ENCODE results near the gene SULT4A1. TPM values are rescaled to one million over a fixed set of nuclear protein-coding genes. Genes with fewer than 3 reads are reported as not detected.

The SULT4A1 gene
- total RNA-seq, 1 donor from 2014 or later = 79.5 TPM

DNA sequence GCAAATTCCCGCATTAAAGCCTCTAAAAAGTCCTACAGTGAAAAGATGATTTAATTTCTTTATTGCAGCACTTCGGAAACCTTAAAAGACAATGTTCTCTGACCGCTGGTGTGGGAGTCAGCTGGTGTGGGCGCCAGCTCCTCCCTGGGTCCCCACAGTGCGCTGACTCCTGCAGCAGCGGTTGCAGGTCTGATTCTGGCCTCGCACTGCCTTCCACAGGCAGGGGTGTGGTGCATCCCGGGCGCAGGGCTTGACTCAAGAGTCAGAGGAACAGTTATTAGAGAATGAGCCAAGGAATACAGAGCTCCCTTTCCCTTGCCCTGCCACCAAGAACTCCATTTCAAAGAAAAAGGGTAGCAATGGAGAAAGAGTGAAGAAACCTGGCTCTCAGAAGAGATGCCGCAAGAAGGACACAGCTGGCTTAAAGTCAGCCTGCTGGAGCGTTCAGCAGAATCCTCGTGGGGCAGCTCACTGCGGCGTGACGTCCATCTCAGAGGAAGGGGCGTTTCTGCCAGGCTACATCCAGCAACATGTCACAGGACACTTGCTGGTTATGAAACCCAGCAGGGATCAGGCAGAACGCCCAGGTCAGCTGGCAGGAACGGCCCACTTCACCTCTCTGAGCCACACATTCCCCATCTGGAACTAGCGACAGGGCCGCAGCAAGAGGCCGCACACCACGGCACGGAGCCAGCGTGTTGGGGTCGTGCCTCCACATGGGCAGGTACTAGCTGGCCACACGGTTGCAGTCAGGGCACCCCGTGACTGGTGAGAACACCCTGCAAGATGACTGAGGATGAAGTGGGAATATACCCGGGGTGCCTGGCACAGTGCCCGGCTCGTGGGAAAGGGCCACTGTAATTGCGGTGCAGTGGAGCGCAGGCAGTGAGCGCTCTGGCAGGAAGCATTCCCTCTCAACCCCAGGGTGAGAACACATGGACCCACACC, 32.1 kb downstream of the SULT4A1 start:
- Mint-ChIP-seq H3K4me3 (ENCODE audit: unreplicated experiment) (peak overlapping the region; percentile 67), H3K9me3 (ENCODE audit: unreplicated experiment) (peaks cover 9% of the 10 kb centered on the region), H3K36me3 (ENCODE audit: unreplicated experiment) (no peaks in the 10 kb centered on the region), H3K27ac (ENCODE audit: unreplicated experiment) (peak overlapping the region; percentile 98), H3K27me3 (ENCODE audit: unreplicated experiment) (peaks cover 9% of the 10 kb centered on the region), H3K4me1 (ENCODE audit: low read depth, unreplicated experiment) (peaks cover 59% of the 10 kb centered on the region)
- DNase-seq = peak; percentile 73
- TF ChIP-seq, protein P1, sequence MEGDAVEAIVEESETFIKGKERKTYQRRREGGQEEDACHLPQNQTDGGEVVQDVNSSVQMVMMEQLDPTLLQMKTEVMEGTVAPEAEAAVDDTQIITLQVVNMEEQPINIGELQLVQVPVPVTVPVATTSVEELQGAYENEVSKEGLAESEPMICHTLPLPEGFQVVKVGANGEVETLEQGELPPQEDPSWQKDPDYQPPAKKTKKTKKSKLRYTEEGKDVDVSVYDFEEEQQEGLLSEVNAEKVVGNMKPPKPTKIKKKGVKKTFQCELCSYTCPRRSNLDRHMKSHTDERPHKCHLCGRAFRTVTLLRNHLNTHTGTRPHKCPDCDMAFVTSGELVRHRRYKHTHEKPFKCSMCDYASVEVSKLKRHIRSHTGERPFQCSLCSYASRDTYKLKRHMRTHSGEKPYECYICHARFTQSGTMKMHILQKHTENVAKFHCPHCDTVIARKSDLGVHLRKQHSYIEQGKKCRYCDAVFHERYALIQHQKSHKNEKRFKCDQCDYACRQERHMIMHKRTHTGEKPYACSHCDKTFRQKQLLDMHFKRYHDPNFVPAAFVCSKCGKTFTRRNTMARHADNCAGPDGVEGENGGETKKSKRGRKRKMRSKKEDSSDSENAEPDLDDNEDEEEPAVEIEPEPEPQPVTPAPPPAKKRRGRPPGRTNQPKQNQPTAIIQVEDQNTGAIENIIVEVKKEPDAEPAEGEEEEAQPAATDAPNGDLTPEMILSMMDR (IDR thresholded peaks at IDR 0.05; ENCODE audit: partially characterized antibody, unreplicated experiment) = no peak

- TF ChIP-seq, protein P1 (IDR thresholded peaks at IDR 0.05; ENCODE audit: partially characterized antibody, unreplicated experiment) = no peak
- peak; percentile 74 for DNase-seq
- Mint-ChIP-seq H3K27ac (ENCODE audit: unreplicated experiment) (peak overlapping the region; percentile 98), H3K4me1 (ENCODE audit: low read depth, unreplicated experiment) (peaks cover 66% of the 10 kb centered on the region), H3K9me3 (ENCODE audit: unreplicated experiment) (peaks cover 9% of the 10 kb centered on the region), H3K36me3 (ENCODE audit: unreplicated experiment) (no peaks in the 10 kb centered on the region), H3K4me3 (ENCODE audit: unreplicated experiment) (peak overlapping the region; percentile 79), H3K27me3 (ENCODE audit: unreplicated experiment) (peaks cover 9% of the 10 kb centered on the region)
Measured at GRCh38 chr22:43828998-43829782, 33.1 kb downstream of the SULT4A1 start.

DNA sequence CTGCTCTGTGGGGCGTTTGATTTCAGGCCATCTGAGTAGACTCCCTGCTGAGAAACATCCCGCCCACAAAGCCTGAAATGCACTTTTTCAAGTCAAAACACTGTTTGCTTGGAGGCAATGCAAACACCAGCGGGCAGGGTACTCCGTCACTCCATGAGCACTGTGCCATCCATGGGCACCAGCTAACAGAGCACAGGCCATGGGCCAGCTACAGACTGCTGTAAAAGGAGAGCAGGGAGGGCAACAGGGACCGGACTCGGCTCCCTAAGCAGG, 33.7 kb downstream of the SULT4A1 start:
- no peak for DNase-seq
- Mint-ChIP-seq H3K36me3 (ENCODE audit: unreplicated experiment) (no peaks in the 10 kb centered on the region), H3K27me3 (ENCODE audit: unreplicated experiment) (peaks cover 9% of the 10 kb centered on the region), H3K4me3 (ENCODE audit: unreplicated experiment) (peak overlapping the region; percentile 42), H3K27ac (ENCODE audit: unreplicated experiment) (peak overlapping the region; percentile 96), H3K4me1 (ENCODE audit: low read depth, unreplicated experiment) (peaks cover 66% of the 10 kb centered on the region), H3K9me3 (ENCODE audit: unreplicated experiment) (peaks cover 9% of the 10 kb centered on the region)
- TF ChIP-seq, protein P1 (IDR thresholded peaks at IDR 0.05; ENCODE audit: partially characterized antibody, unreplicated experiment) = no peak

GRCh38 chr22:43827926-43828724, 34.2 kb downstream of the SULT4A1 start:
- H3K9me3 Mint-ChIP-seq (ENCODE audit: unreplicated experiment) = peaks cover 8% of the 10 kb centered on the region
- no peak for DNase-seq
- TF ChIP-seq, protein P1 (IDR thresholded peaks at IDR 0.05; ENCODE audit: partially characterized antibody, unreplicated experiment) = no peak
- H3K4me1 Mint-ChIP-seq (ENCODE audit: low read depth, unreplicated experiment) = peaks cover 65% of the 10 kb centered on the region
- peak overlapping the region; percentile 42 for H3K4me3 Mint-ChIP-seq (ENCODE audit: unreplicated experiment)
- H3K27ac Mint-ChIP-seq (ENCODE audit: unreplicated experiment) = peak overlapping the region; percentile 96
- no peaks in the 10 kb centered on the region for H3K36me3 Mint-ChIP-seq (ENCODE audit: unreplicated experiment)
- H3K27me3 Mint-ChIP-seq (ENCODE audit: unreplicated experiment) = peaks cover 9% of the 10 kb centered on the region

Data from glutamatergic neuron (in vitro differentiated cells).